GM21576 (cell line): Measurements from ENCODE around the gene RNF220.

Source experiments
- ATAC-seq: cut with Tn5 transposase; IDR thresholded peaks from one replicate; pipeline ENCODE4 v1.9.1; 2021; ENCODE audit warnings: mild to moderate bottlenecking, moderate library complexity; ENCODE audit not compliant: unreplicated experiment

The RNF220 gene

GRCh38 chr1:44406737-44407429 is 1.8 kb downstream of the RNF220 start:
- ATAC-seq, result no peak

- ATAC-seq, result no peak
These were observed 2.6 kb downstream of the RNF220 start for GRCh38 chr1:44407430-44408211.

- no peak for ATAC-seq
These were observed 3.1 kb downstream of the RNF220 start for GRCh38 chr1:44408212-44408582.

GRCh38 chr1:44408632-44409602 is 3.9 kb downstream of the RNF220 start:
- no peak for ATAC-seq

GRCh38 chr1:44409757-44410156 is 4.7 kb downstream of the RNF220 start:
- ATAC-seq, result no peak

GRCh38 chr1:44411861-44412260 is 6.8 kb downstream of the RNF220 start:
- no peak for ATAC-seq

- no peak for ATAC-seq
These were observed 7.5 kb downstream of the RNF220 start for GRCh38 chr1:44412601-44413000.

- no peak for ATAC-seq
These were observed 8.7 kb downstream of the RNF220 start for GRCh38 chr1:44413740-44414139.

- no peak for ATAC-seq
These were observed 10.0 kb downstream of the RNF220 start for GRCh38 chr1:44415013-44415412.

GRCh38 chr1:44416408-44416807 is 11.4 kb downstream of the RNF220 start:
- ATAC-seq, result no peak

- ATAC-seq, result no peak
These were observed 12.4 kb downstream of the RNF220 start for GRCh38 chr1:44417351-44418021.

- ATAC-seq, result no peak
These were observed 13.1 kb downstream of the RNF220 start for GRCh38 chr1:44418022-44418673.

- ATAC-seq, result no peak
These were observed 14.8 kb downstream of the RNF220 start for GRCh38 chr1:44419901-44420300.

- no peak for ATAC-seq
These were observed 15.5 kb downstream of the RNF220 start for GRCh38 chr1:44420535-44420934.

GRCh38 chr1:44421446-44421884 is 16.4 kb downstream of the RNF220 start:
- no peak for ATAC-seq

GRCh38 chr1:44422161-44422560 is 17.1 kb downstream of the RNF220 start:
- ATAC-seq, result no peak

GRCh38 chr1:44423591-44424537 is 18.8 kb downstream of the RNF220 start:
- ATAC-seq, result no peak

- ATAC-seq, result no peak
These were observed 19.7 kb downstream of the RNF220 start for GRCh38 chr1:44424747-44425146.
